ENCODE measurements around the gene UBE3D.
"Not testable (repeated sequence)": the region's sequence is repeated elsewhere in the genome, so short reads cannot be mapped to it uniquely, and the experiment has no call there.

The UBE3D gene

DNA sequence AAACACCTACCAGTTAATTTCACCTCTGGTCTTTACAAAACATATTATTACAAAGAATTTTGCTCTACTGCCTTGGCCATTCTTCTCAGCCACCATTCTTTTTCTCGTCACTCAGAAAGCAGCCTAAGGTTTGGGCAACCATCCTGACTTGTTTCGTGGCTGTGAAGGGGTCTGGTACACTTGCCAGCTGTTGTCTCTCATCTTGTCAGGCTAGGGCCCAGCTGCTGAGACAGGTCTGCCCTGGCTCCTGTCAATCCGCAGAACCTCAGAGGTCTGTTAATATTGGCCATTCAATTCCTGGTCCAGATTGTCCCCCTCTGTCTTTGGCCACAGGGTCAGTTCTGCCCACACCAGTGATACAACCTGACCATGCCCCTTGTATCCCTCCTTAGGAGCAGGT is 197.7 kb downstream of the UBE3D start:
- DNase-seq, result no peak

DNA sequence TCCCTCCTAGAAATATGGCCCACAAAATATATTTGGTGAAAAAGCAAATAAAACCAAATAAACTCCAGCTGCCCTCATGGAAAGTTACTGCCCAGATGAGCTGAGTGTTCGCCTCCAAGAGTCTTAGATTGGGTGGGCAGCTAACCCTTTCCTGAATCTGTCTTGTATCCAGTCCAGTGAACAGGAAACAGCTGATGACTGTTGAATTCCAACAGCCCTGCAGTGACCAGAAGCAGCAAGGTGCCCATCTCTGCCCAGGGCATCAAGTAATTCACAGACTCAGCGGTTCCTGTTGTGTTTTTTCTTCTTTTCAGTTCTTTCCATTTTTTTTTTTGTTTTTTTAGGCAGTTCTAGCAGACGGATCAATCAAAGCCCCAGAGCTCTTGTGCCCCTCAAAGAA is 199.2 kb downstream of the UBE3D start:
- no peak for DNase-seq

DNA sequence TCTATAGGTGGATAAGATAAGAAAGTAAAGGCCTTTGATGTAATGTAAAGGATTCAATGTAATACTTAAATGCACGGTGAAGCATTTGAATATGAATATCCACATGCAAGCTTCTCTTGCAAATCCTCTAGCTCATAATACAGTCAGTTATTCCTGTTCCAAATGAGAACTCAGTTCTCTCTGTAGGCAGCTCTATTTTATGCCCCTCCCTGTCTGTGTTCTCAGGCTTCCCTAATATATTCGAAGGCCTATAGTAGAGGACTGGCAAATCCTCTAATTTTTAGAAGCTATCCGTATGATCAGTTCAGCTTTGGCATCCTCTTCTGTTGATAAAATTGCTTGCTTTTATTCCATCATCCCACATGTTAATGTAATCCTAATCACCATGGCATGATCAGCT is 200.2 kb downstream of the UBE3D start:
- no peak for DNase-seq

DNA sequence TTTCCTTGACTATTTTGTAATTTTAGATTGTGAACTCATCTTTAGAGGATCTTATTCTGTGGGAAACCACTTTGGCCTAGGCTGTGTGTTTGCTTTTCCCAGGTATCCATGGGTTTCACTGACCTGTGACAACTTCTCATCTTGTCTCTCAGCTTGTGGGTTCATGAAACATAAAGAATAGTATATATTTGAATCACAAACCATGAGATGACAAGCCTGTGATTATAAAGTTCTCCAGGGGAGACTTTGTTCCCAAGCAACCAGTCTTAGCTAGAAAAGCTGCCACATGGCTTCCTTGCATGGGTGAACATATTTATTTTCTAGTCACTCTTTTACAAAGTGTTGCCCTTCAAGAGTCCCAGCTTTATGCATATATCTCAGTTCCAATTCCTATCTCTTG is 201.9 kb downstream of the UBE3D start:
- DNase-seq, result no peak

DNA sequence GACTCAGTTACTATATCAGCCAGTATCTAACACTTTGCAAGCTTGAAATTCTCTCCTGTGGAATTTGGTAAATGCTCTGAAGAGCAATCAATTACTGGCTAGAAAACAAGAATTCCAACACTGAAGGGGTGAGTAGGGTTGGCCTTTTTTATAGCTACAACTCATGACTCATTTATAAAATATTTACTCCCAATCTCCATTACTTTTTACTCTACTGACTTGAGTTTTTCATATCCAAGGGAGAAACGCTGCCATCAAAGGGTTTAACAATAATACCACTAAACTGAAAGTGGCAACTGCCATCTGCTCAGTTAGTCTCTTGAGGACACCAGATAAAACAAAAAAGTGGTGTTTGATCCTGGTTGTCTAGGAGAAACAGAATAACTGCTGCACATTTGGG is 203.1 kb downstream of the UBE3D start:
- no peak for DNase-seq

DNA sequence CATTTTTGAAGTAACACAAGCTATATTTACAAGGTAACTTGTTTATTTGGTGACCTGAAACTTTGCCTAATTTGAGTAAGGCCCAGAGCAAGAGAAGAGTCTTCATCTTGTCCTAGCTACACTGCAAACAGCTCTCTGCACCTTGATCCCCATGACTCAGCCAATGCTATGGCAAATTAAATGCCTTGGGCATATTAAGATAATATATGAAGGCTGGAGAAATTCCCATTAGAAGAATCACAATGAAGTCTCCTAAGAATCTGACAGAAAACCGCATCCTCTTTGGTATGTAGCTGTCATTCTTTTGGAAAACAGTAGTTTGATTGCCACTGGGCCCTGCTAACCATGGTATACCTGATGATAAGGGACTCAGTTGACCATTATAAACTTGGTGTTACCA is 204.5 kb downstream of the UBE3D start:
- DNase-seq, result no peak

DNA sequence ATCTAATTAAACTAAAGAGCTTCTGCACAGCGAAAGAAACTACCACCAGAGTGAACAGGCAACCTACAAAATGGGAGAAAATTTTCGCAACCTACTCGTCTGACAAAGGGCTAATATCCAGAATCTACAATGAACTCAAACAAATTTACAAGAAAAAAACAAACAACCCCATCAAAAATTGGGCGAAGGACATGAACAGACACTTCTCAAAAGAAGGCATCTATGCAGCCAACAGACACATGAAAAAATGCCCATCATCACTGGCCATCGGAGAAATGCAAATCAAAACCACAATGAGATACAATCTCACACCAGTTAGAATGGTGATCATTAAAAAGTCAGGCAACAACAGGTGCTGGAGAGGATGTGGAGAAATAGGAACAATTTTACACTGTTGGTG is 209.6 kb downstream of the UBE3D start:
- DNase-seq, result not testable (repeated sequence)

DNA sequence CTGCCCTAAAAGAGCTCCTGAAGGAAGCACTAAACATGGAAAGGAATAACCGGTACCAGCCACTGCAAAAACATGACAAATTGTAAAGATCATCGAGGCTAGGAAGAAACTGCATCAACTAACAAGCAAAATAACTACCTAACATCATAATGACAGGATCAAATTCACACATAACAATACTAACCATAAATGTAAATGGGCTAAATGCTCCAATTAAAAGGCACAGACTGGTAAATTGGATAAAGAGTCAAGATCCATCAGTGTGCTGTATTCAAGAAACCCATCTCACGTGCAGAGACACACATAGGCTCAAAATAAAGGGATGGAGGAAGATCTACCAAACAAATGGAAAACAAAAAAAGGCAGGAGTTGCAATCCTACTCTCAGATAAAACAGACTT is 212.7 kb downstream of the UBE3D start:
- DNase-seq, result not testable (repeated sequence)

DNA sequence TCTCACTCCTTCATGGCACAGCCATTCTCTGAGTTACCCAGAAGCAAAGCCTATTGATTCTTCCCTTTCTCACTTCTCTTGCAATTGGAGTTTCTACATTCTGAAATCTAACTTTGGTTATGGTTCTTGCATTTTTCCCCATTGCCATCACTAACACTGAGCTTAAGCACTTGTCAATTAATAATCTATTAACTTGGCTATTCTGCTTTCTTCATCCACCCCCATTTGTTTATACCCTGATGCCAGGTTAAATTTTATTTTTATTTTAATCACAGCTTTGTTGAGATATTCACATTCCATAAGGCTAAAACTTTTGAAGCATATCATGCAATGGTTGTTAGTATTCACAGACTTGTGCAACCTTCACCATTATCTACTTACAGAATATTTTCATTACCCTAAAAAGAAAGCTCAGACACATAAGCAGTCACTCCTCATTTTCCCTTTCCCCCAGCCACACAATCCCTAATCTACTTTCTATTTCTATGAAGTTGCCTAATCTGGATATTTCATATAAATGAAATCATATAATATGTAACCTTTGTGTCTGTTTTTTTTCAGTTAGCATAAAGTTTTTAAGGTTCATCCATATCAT is 222.3 kb downstream of the UBE3D start:
- no peak for DNase-seq

DNA sequence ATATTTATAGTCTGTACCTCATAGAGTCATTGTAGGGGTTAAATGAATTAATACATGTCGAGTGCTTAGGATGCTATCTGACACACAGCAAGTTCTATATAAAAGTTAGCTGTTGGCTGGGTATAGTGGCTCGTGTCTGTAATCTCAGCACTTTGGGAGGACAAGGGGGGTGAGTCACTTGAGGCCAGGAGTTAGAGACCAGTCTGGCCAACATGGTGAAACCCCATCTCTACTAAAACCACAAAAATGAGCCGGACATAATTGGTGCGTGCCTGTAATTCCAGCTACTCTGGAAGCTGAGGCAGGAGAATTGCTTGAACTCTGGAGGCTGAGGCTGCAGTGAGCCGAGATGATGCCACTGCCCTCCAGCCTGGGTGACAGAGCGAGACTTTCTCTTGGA is 222.9 kb downstream of the UBE3D start:
- DNase-seq, result no peak

All from activated effector memory CD4-positive, alpha-beta T cell treated with Interleukin-2 at 50 U/mL for 16 hours (primary cell).